NCI-H345 treated with DMSO at 0.1 percent for 48 hours (cell line): ENCODE results near the gene COL5A1.
A peak's percentile ranks its signal among the peaks of the same experiment; 100 is the strongest.
"Not testable (repeated sequence)": the region's sequence is repeated elsewhere in the genome, so short reads cannot be mapped to it uniquely, and the experiment has no call there.

Experiments
- DNase-seq: peaks from one replicate; lab custom pipeline; 2025; ENCODE audit not compliant: unreplicated experiment; lab: John Stamatoyannopoulos, UW

The COL5A1 gene

GRCh38 chr9:134655586-134656333 lies 14.2 kb downstream of the COL5A1 start:
- no peak for DNase-seq

GRCh38 chr9:134656334-134657006 lies 14.9 kb downstream of the COL5A1 start:
- DNase-seq, result no peak

- DNase-seq, result no peak
Observed at GRCh38 chr9:134657666-134658377, 16.2 kb downstream of the COL5A1 start.

GRCh38 chr9:134658378-134658955 lies 16.9 kb downstream of the COL5A1 start:
- peak; percentile 33 for DNase-seq

GRCh38 chr9:134659688-134660131 lies 18.1 kb downstream of the COL5A1 start:
- no peak for DNase-seq

- no peak for DNase-seq
Observed at GRCh38 chr9:134660407-134660806, 18.8 kb downstream of the COL5A1 start.

GRCh38 chr9:134661299-134661698 lies 19.7 kb downstream of the COL5A1 start:
- DNase-seq, result no peak

- DNase-seq, result no peak
Observed at GRCh38 chr9:134661791-134662142, 20.2 kb downstream of the COL5A1 start.

GRCh38 chr9:134662143-134662876 lies 20.7 kb downstream of the COL5A1 start:
- DNase-seq, result no peak

GRCh38 chr9:134663084-134663483 lies 21.5 kb downstream of the COL5A1 start:
- no peak for DNase-seq

GRCh38 chr9:134663753-134664415 lies 22.3 kb downstream of the COL5A1 start:
- DNase-seq, result no peak

- no peak for DNase-seq
Observed at GRCh38 chr9:134664446-134664845, 22.8 kb downstream of the COL5A1 start.

- no peak for DNase-seq
Observed at GRCh38 chr9:134666208-134666607, 24.6 kb downstream of the COL5A1 start.

- DNase-seq, result no peak
Observed at GRCh38 chr9:134666831-134667230, 25.2 kb downstream of the COL5A1 start.

GRCh38 chr9:134668977-134669376 lies 27.4 kb downstream of the COL5A1 start:
- DNase-seq, result not testable (repeated sequence)

- DNase-seq, result no peak
Observed at GRCh38 chr9:134669399-134669955, 27.9 kb downstream of the COL5A1 start.

- no peak for DNase-seq
Observed at GRCh38 chr9:134670042-134670525, 28.5 kb downstream of the COL5A1 start.

- no peak for DNase-seq
Observed at GRCh38 chr9:134670851-134671281, 29.3 kb downstream of the COL5A1 start.

GRCh38 chr9:134671341-134672113 lies 29.9 kb downstream of the COL5A1 start:
- DNase-seq, result no peak
